HT1080 (cell line): Measurements from ENCODE around the gene YWHAH. TPM values are rescaled to one million over a fixed set of nuclear protein-coding genes. Genes with fewer than 3 reads are reported as not detected.

Experiments used
- DNase-seq: peaks from one replicate; pipeline ENCODE4 v3.0.0-alpha.2; 2015; ENCODE audit warnings: low read depth
- polyA plus RNA-seq, 2 experiments: library from polyadenylated mRNA; depleted of rRNA; stranded (reverse); fragments of >200 nt; gene quantifications; 2 replicates each; pipeline ENCODE4 v1.2.3, GENCODE V29; 2015
- total RNA-seq: library from RNA; depleted of rRNA; stranded (reverse); fragments of >200 nt; shearing (Covaris generic); gene quantifications from 2 replicates; pipeline ENCODE4 v1.2.3, GENCODE V29; 2014; rRNA removed

YWHAH gene
- total RNA-seq, result 161 and 183 TPM in 2 replicates
- polyA plus RNA-seq (2015; cell fraction: cytosol; rRNA removed), result 142 and 151 TPM in 2 replicates
- polyA plus RNA-seq (2015; cell fraction: nucleus; rRNA removed), result 60.4 and 65.0 TPM in 2 replicates

GRCh38 chr22:31943978-31944699 lies at the start of gene YWHAH:
Gene YWHAH, plus strand, starts transcription at chr22:31944535. Its CDS starts 199 bp downstream, at chr22:31944734.
- peak; percentile 87 for DNase-seq

GRCh38 chr22:31895411-31896123 lies 48.8 kb upstream of the YWHAH start:
- DNase-seq, result no peak

DNA sequence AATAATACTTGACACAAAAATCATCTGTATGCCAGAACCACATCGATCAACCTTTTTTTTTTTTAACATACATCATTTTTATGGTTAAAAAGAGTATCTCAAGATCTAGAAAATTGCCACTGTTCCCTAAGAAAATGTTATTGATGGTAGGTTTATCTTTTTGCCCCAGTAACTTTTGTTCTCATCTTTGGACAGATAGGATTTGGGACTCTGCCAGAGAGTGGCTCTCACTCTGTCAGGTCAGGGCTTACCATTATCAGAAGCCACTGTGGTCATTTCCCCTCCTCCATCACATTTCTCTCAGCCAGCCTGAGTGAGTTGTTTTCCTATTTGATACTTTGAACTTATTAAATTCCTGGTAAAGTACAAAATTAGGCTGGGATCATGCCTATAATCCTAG lies 47.9 kb upstream of the YWHAH start:
- no peak for DNase-seq

DNA sequence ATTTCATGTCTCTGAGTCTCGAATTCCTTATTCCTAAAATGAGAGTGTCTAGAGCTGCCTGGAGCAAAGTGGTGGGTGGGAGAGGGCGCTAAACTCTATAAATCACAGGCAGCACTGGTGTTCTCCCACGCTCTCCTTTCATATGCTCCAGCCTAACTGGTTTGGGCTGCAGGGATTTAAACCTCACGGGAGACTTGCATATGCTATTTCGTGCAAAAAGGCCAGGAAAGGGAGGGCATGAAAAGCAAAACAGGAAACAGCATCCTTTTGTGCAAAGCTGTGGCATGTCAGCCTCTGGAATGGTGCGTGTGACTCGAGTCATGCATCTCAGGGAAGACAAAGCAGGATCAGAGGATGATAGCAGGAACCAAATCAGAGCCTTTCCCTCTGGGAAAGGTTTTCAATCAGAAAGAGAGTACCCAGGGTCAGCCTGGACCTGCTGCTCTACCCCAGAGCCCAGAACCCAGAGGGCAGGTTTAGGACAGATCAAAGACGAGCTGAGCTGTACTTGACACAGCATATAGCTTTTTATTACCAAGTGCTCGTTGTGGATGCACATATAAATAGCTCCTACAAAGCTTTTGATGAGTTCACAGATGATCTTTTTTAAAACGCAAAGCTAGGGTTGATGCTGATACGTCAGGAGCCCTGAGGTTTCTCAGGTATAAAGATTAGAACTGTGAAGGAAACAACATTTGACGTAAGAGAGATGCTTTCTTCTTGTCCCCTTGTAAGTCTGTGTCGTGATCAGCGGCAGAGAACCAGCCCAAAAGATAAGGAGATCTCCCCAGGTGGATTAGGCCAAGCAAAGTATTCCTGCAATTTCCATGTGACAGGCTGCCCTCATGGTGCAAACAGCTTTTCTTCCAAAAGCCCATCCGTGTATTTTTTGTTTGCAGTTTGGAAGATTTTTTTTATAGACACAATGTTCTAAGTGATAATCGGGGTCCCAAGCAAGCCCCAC lies 46.2 kb upstream of the YWHAH start:
- DNase-seq, result peak; percentile 22

GRCh38 chr22:31898926-31899325 lies 45.4 kb upstream of the YWHAH start:
- no peak for DNase-seq

GRCh38 chr22:31899669-31900068 lies 44.7 kb upstream of the YWHAH start:
- no peak for DNase-seq

GRCh38 chr22:31901388-31902137 lies 42.8 kb upstream of the YWHAH start:
- DNase-seq, result no peak

DNA sequence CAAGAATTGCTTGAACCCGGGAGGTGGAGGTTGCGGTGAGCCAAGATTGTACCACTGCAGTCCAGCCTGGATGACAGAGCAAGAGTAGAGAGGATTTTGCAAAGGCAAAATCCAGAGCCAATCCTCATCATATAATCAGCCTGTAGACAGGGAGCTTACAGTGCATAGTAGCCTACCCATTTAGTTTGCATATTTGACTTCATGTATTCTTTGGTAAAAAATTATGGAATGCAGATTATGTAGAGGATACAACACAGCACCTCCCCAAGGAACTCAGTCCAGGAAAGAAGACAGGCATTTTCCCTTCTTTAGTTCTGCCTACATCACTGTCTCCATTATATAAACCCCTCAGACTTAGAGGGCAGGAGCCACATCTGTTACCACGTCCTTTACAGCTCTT lies 39.7 kb upstream of the YWHAH start:
- no peak for DNase-seq

DNA sequence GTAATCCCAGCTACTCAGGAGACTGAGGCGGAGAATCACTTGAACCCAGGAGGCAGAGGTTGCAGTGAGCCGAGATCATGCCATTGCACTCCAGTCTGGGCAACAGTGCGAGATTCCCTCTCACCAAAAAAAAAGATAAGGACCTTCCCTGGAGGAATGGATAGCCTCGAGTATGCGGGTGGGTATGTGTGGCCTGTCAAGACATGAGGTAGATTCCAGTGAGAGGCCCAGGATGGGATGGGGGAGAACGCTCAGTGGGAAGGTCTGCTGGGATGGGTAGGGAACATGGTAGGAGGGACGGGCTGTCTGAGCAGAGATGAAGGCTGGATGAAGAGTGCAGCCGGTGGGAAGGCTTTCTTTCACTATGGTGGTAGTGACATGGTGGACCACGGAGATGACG lies 39.0 kb upstream of the YWHAH start:
- no peak for DNase-seq

GRCh38 chr22:31906086-31906485 lies 38.2 kb upstream of the YWHAH start:
- DNase-seq, result no peak

DNA sequence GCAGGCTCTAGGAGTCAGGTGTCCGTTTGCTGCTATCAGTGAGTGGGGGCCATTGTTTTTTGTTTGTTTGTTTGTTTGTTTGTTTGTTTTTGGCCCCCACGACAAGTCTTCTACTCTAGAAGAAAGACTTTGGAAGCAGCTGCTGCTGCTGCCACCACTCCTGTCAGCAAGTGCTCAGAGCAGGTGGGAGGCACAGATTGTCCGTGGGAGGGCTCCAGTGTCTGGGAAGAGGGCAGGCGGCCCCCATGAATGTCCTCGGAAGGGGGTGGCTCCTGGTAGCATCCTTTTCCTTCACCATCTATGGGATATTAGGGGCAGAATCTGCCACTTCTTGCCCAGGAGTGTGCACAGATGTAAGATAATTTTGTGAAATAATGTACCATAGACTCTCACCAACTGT lies 37.8 kb upstream of the YWHAH start:
- no peak for DNase-seq

- DNase-seq, result no peak
Measured at GRCh38 chr22:31909977-31910376, 34.4 kb upstream of the YWHAH start.

- DNase-seq, result no peak
Measured at GRCh38 chr22:31911565-31912406, 32.5 kb upstream of the YWHAH start.

DNA sequence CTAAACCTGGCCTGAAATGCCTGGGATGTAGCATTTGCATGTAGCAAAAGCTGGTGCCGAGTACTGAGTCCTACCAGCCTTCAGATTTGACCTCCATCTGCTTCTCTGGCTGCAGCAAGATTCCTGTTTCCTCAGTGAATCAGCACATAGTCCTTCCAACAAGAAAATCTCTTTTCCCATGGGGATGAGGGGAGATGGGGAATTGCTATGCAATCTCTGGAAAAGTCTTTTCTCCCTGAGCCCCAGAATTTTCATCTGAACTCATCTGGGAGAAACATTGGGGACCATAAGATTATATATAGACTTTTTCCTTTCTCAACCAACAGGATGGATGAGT lies 32.0 kb upstream of the YWHAH start:
- no peak for DNase-seq

- no peak for DNase-seq
Measured at GRCh38 chr22:31915586-31915985, 28.7 kb upstream of the YWHAH start.

GRCh38 chr22:31917227-31917921 lies 27.0 kb upstream of the YWHAH start:
- no peak for DNase-seq

- no peak for DNase-seq
Measured at GRCh38 chr22:31919730-31920129, 24.6 kb upstream of the YWHAH start.

- no peak for DNase-seq
Measured at GRCh38 chr22:31920306-31920705, 24.0 kb upstream of the YWHAH start.

GRCh38 chr22:31921106-31921505 lies 23.2 kb upstream of the YWHAH start:
- DNase-seq, result no peak
